ENCODE results near the gene ACP5.
"Not testable (repeated sequence)": the region's sequence is repeated elsewhere in the genome, so short reads cannot be mapped to it uniquely, and the experiment has no call there.

- TF ChIP-seq POLR2A, POLR2AphosphoS5, EP300 (IDR thresholded peaks at IDR 0.05): not testable (repeated sequence)
- TF ChIP-seq, protein P1, sequence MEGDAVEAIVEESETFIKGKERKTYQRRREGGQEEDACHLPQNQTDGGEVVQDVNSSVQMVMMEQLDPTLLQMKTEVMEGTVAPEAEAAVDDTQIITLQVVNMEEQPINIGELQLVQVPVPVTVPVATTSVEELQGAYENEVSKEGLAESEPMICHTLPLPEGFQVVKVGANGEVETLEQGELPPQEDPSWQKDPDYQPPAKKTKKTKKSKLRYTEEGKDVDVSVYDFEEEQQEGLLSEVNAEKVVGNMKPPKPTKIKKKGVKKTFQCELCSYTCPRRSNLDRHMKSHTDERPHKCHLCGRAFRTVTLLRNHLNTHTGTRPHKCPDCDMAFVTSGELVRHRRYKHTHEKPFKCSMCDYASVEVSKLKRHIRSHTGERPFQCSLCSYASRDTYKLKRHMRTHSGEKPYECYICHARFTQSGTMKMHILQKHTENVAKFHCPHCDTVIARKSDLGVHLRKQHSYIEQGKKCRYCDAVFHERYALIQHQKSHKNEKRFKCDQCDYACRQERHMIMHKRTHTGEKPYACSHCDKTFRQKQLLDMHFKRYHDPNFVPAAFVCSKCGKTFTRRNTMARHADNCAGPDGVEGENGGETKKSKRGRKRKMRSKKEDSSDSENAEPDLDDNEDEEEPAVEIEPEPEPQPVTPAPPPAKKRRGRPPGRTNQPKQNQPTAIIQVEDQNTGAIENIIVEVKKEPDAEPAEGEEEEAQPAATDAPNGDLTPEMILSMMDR (IDR thresholded peaks at IDR 0.05), result not testable (repeated sequence)
These were observed 22.3 kb upstream of the ACP5 start for GRCh38 chr19:11599704-11600103.

Measured in gastroesophageal sphincter (tissue), 3 donors.